HG03103 (cell line): Measurements from ENCODE around the gene MBD1.
"Not testable (repeated sequence)": the region's sequence is repeated elsewhere in the genome, so short reads cannot be mapped to it uniquely, and the experiment has no call there.

Experiments
- ATAC-seq: cut with Tn5 transposase; IDR thresholded peaks from one replicate; pipeline ENCODE4 v1.9.1; 2021; ENCODE audit warnings: low read depth; ENCODE audit not compliant: unreplicated experiment

The MBD1 gene

DNA sequence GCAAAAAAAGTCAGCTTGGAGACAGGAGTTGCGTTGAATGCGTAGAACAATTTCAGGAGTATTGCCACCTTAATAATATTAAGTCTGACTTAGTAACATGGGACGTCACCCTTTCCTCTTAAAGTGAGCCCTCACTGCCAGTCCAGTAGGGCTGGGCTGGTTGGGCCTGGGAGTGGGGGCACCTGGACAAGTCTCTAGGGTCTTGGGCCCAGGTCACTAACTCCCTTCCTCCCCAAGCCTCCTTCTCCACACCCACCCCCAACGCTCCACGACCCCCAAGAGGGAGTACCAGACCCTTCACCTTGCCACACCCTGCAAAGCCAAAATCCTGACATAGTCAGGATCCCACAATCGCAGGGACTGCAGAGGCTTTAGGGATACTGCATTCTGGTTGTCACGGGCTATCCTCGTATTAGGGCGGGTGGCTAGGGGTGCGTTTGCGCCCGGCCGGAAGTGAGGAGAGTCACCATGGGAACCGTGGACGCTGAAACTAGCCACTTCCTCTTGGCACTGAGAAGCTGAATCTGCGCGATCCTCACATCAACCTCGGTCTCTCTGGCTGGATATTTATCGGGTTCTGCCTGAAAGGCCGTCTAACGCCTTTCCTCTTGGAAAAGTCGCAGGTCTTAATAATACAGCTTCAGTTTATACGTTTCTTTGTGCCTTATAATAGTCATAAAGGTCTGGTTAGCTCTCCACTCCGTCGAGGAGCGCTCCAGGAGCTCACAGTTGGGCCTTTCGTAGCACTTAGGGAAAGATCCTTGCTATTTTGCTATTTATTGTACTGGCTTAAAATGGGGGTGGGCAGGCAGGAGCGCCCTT, 16.5 kb upstream of the MBD1 start:
- ATAC-seq: peak; percentile 99

- no peak for ATAC-seq
Measured at GRCh38 chr18:50293039-50293438, 11.7 kb upstream of the MBD1 start.

DNA sequence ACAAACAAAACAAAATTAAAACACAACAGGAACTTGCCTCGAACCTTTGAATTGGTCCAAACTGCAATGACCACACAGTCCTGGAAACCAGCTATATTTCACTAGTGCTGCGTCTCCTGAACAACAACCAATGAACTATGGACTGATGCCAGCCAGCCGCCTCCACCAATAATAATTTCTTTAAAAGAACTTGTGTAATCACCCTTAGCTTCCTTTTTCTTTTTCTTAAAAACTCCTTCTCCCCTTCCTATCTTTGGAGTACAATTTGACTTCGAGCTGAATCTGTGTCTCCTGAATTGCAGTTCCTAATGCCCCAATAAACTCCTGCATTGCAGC, 7.8 kb upstream of the MBD1 start:
- ATAC-seq: no peak

DNA sequence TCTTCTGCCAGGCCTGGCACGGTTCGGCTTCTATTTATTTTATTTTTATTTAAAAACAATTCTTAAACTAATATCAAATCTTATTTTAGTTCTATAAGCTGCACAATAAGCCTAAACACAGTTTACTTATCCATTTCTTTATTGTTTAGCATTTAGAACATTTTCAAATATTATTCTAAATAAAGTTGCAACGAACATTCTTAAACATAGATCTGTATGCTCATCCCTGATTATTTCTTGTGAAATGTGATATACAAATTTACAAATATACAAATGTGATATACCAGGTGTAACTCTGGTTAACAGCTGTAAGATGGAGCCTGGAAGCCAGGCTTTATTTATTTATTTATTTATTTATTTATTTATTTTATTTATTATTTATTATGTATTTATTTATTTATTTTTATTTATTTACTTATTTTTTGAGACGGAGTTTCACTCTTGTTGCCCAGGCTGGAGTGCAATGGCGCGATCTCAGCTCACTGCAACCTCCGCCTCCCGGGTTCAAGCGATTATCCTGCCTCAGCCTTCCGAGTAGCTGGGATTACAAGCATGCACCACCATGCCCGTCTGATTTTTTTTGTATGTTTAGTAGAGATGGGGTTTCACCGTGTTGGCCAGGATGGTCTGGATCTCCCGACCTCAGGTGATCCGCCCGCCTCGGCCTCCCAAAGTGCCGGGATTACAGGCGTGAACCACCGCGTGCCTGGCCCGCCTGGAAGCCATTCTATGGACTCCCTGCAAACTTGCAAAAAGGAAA, 7.2 kb upstream of the MBD1 start:
- not testable (repeated sequence) for ATAC-seq

GRCh38 chr18:50287441-50288347, 6.4 kb upstream of the MBD1 start, which contains the start of gene CXXC1:
TSS of gene CXXC1 (minus strand) at chr18:50287692. CDS start at chr18:50287589, 103 bp downstream.
- ATAC-seq: peak; percentile 89

GRCh38 chr18:50287028-50287440, 5.7 kb upstream of the MBD1 start:
- ATAC-seq: no peak

DNA sequence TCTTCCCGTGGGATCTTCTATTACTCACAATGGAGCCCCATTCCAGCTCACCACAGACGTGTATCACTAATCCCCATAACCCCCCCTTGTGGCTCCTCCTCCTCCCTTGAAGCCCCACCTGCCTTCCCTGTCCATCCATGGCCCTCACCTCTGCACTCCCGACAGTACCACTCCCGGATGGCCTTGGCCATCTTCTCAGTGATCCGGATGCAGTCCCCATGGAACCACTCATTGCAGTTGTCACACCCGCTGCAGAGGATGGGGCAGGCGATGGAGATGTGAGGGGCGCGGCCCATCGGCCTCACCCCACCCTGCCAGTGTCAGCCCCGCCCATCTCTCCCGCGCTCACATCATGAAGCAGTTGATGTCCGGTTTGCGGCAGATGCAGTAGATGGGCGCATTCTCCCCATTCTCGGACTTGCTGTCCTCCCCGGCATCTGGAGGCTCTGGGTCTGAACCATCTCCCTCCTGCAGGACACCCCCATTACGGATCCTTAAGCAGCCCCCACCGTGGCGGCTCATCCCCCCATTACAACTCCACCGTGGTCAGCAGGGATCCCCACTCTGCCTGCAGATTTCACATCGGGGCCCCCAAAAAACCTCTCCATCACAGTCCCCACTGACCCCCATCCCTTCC, 5.2 kb upstream of the MBD1 start:
- no peak for ATAC-seq

GRCh38 chr18:50285631-50286321, 4.5 kb upstream of the MBD1 start:
- ATAC-seq: no peak

DNA sequence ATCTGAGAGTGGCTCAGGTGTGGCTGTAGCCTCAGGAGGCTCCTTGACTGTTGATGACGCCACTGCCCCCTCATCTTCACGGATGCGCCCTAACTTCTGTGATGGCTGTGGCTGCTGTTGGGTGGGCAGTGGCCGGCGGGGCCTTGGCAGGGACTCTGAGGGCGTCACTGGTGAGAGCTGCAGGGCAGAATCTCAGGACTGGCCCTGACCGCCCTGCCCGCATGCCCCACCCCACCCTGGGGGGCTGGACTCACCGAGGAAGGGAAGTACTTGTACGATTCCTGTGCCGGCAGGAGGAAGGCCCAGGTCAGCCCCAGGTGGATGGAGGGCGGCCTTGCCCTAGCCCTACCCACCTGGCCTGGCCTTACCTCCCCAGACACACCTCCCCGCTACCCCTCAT, 3.7 kb upstream of the MBD1 start:
- no peak for ATAC-seq

GRCh38 chr18:50284255-50284885, 3.0 kb upstream of the MBD1 start:
- ATAC-seq: no peak

DNA sequence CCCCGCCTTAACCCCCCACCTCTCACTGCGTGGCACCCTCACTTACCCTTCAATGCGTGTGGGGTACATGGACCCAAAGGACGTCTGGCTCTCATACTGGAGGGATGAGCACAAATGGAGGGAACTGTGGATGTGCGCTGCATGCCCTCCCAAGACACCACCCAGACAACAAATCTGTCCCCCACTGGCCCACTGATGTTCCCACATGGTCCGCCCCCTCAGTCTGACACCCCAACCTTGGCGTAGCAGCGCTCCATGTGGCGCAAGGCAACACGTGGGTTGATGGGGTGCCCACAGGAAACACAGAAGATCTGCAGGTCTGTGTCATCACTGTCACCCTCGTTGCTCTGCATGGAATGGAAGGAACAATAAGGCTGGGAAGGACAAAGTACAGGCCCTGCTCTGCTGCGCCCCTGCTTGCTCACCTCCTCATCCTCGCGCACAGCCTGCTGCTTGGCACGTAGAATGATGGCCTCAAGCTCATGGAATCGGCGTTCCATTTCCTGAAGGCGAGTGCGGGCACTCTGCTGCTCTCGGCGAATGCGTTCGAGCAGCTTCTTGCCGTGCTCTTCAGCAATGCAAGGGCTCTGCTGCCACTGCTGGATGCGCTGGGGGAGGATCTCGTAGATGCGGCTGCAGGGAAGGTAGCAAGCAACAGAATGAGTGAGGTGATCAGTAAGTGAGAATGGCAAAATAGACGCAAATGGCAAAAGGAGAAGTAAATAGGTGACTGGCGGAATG, 2.3 kb upstream of the MBD1 start:
- no peak for ATAC-seq

- ATAC-seq: no peak
Measured at GRCh38 chr18:50282521-50283335, 1.4 kb upstream of the MBD1 start.

DNA sequence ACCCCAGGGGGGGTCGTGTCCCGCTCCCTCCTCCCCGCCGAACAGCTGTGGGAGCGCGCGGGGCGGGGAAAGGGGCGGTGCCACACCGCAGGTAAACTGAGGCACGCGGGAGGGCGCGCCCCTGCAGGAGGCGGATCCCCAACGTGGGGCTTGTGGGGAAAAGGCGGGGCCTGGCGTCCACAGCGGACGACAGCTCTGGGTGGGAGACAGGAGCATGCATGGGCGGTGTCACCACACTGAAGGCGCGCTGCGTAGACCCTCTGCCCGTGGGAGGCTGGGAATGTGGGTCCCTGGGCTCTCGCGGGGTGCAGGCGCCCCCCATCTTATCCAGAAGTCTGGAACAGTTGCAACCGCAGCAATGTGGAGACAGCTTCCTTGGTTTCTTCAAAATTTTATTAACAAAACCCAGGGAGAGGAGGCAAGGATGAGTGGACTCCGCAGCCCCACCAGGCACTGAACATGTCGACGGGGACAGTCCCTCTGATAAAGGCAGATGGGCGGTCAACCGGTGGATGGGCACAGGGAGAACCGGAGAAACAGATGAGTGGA, 723 bp upstream of the MBD1 start:
- no peak for ATAC-seq

GRCh38 chr18:50280707-50281294, 522 bp downstream of the MBD1 start:
- no peak for ATAC-seq

DNA sequence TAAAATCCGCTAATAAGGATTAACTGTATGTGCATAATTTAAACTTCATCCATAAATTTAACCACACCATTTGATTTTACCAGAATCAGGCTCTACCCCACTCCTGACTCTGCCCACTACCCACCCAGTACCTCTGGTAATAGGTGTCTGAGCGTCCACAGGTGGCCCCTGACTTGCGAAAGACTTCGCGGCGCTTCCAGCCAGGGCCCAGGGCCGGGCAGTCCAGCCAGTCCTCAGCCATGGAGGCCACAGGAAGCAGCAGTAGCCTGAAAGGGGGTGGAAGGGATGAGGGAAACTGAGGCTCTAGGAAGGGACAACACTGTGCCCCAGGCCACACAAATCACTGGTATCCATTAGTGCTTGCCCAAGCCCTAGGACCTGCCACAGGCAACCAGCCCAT, 1.6 kb downstream of the MBD1 start:
- ATAC-seq: no peak

GRCh38 chr18:50277942-50278341, 3.4 kb downstream of the MBD1 start:
- no peak for ATAC-seq

- ATAC-seq: no peak
Measured at GRCh38 chr18:50276452-50276851, 4.9 kb downstream of the MBD1 start.
